HG03159 (cell line): Measurements from ENCODE around the gene ERICH2.

Experiments used
- ATAC-seq: cut with Tn5 transposase; IDR thresholded peaks from one replicate; pipeline ENCODE4 v1.9.1; 2021; ENCODE audit warnings: mild to moderate bottlenecking, moderate library complexity; ENCODE audit not compliant: unreplicated experiment

Gene ERICH2

DNA sequence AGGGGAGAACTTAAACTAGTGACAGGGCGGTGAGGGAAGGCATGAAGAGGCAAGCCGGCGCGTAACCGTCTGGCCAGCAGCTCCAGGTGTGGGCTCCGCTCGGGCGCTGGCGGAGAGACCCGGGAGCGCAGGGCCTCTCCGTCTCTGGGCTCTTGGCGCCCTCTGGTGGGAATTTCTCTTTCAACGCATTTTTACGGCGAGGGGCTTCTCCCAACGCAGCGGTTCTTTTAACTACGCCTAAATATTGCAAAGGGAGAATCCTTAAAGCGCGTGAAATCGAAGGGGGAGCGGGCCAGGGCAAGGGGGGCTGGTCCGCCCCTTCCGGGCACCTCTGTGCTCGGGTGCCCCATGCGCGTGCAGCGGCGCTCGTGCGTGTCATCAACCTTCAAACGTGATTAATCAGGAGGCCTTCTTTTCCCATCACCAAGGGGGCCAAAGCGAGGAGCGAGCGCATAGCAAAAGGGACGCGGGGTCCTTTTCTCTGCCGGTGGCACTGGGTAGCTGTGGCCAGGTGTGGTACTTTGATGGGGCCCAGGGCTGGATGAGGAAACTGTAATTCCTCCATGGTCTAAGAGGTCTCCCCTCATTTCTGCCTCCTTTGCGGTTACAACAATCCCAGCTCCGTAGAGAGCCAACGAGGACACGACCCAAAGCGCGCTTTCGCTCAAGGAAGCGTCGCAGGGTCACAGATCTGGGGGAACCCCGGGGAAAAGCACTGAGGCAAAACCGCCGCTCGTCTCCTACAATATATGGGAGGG is 45.7 kb downstream of the ERICH2 start:
- ATAC-seq: no peak

DNA sequence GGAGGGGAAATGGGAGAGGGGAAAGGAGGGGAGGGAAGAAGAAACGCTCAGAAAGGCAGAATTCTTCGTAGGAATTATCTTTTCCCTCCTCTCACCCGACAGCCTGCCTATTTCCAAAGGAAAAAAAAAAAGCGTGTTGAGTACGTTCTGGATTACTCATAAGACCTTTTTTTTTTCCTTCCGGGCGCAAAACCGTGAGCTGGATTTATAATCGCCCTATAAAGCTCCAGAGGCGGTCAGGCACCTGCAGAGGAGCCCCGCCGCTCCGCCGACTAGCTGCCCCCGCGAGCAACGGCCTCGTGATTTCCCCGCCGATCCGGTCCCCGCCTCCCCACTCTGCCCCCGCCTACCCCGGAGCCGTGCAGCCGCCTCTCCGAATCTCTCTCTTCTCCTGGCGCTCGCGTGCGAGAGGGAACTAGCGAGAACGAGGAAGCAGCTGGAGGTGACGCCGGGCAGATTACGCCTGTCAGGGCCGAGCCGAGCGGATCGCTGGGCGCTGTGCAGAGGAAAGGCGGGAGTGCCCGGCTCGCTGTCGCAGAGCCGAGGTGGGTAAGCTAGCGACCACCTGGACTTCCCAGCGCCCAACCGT is 46.4 kb downstream of the ERICH2 start, which contains the start of gene GAD1:
GAD1 (plus strand) TSS at position 384 of the 589 bp plus-strand sequence. CDS start 1,705 bp downstream, outside the sequence.
- ATAC-seq: peak; percentile 43

DNA sequence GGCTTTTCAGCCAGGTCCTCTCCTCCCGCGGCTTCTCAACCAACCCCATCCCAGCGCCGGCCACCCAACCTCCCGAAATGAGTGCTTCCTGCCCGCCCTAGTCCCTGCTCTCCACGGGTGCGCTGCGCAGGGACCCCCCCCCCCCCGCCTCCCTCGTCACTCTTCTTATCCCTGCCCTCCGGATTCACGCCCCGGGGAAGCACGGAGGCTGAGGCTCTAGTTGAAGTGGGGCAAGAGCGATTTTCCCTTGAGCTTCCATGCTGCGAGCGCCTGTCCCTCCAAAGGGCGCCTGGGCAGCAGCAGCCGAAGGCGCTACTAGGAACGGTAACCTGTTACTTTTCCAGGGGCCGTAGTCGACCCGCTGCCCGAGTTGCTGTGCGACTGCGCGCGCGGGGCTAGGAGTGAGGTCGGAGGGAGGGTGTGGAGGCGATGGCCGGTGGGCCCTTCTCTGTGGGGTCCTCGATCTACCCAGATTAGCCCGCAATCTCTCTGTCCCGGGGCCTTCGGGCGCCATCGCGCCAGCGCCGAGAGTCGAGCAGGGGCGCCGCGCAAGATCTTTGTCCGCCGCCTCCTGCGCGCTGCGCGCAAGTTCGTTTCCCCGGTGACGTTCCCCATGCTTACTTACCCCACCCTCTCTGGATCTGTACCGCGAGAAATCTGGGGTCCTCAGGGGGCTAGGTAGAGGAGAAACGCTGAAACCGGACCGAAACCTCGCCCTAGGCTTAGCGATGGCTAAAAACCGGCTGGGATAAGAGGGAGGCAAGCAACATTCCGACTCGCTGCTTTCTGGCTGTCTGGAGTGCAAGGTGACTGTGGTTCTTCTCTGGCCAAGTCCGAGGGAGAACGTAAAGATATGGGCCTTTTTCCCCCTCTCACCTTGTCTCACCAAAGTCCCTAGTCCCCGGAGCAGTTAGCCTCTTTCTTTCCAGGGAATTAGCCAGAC is 47.2 kb downstream of the ERICH2 start:
- ATAC-seq: no peak

DNA sequence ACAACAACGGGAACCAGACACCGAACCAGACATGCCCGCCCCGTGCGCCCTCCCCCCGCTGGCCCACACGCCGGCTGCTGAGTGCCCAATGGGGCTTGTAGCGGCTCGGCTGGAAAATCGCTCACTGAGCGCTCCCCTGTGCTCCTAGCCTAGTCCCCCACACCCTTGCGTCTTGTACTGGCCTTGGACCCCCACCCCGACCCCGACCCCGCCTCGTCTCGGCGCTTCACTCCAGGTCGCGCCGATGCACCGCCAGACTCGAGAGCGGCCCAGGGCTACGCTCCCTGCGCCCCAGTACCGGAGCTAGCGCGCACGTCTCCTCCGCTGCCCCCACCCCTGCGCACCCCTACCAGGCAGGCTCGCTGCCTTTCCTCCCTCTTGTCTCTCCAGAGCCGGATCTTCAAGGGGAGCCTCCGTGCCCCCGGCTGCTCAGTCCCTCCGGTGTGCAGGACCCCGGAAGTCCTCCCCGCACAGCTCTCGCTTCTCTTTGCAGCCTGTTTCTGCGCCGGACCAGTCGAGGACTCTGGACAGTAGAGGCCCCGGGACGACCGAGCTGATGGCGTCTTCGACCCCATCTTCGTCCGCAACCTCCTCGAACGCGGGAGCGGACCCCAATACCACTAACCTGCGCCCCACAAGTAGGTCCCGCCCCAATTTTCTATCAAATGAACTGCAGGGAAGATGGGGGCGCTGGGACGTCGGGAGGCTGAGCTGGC is 48.0 kb downstream of the ERICH2 start:
- no peak for ATAC-seq

DNA sequence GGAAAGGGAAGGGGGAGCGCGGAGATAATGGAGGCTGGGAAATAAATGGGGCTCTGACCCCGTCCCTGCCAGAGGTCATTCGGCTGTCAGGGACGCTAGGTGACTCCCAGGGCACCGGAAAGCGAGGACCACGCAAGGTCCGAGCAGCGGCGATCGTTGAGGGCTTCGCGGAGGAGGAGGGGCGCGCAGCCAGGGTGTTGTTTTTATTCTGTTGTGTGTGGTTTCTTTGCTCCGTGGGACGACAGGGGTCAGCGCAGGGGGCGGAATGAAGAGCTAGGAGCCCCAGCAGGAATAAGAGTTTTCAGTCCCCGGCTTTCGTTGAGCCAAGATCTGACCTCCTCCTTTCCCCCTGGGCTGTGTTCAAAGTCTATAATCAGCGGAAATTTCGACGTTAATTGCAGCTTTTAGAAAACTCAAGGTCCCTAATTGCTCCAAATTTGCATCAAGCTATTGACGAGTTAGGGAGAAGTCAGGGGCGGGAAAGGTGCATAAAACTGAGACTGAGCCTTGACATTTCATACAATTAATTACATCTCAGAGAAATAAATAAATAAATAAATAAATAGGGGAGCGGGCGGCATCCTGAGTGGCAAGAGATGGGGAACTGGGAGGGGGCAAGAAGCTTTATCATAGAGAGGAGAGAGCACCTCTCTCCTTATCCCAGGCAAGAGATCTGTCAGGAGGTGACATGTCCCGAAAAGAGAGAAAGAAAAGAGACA is 48.7 kb downstream of the ERICH2 start:
- no peak for ATAC-seq

DNA sequence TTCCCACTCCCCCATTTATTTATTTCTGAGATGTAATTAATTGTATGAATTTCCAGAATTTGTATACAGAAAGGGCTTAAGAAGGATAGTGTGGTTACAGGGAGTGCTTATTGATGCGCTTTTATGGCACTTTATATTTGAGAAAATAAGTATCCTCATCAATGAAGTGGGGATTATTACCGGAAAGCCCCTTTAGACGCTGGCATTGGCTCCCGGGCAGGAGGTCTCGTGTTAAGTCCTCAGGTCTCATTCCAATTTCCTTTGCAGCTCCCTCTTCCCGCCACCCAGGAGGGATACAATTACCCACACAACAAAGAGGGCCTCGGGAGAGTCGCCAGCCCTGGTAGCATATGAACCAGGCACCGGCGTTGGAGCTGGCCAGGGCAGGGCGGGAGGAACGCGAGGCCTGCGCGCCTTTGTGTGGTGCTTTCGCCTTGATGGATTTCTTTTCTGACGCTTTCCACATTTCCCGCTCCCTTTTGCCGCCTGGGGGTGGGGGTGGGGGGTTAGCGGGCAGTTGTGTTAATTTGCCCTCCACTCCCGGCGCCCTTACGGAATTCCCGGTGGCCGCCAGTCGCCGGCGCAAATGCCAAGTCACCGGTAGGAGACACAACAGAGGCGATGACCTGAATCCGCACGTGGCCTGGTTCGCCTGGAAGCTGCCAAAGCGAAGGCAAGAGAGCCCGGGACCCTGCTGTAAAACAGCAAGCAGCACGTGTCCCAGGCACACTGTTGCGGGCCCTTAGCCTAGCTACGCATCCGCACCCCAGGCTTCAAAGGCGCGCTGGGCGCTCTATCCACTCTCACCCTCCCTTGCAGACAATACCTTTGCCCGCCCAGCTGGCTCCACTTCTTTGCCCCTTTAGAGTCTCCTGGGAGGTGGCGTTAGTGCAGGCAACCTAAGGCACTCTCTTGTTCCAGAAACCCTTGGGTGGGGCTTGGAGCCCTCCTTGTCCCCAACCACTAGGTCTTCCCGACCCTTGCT is 49.8 kb downstream of the ERICH2 start:
- ATAC-seq: no peak

DNA sequence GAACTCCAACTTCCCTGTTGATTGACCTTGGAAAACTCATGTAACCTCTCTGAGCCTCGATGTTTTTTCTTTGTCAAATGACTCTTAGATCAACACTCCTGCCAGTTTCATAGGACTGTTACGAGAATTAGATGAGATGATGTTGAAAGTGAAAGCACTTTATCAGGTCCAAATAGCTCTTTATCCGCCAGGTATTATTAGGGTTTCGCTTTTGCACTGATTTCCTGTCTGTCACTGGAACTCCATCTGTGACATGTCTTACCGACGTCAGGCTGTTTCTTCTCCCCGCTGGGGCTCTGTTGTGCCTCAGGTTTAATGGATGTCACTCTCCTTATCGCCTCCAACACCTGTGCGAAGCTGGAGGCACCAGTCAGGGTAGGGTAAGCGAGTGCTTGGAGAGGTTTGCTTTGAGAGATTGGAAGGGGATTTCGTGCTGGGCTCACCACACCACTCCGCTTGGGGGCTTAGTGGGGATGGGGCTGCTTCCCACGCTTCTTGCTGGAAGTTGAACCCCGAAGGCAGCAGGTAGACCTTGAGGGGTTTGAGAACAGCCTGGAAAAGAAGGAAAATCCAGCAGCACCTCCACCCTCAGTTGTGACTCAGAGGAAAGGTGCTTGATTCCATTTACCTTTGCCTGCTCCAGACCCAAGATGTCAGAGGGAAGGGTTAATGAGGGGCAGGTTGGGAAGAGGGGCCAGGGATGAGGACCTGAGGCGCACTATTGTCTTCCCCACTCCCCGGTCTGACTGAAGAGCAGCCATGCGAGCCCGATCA is 50.8 kb downstream of the ERICH2 start:
- no peak for ATAC-seq

DNA sequence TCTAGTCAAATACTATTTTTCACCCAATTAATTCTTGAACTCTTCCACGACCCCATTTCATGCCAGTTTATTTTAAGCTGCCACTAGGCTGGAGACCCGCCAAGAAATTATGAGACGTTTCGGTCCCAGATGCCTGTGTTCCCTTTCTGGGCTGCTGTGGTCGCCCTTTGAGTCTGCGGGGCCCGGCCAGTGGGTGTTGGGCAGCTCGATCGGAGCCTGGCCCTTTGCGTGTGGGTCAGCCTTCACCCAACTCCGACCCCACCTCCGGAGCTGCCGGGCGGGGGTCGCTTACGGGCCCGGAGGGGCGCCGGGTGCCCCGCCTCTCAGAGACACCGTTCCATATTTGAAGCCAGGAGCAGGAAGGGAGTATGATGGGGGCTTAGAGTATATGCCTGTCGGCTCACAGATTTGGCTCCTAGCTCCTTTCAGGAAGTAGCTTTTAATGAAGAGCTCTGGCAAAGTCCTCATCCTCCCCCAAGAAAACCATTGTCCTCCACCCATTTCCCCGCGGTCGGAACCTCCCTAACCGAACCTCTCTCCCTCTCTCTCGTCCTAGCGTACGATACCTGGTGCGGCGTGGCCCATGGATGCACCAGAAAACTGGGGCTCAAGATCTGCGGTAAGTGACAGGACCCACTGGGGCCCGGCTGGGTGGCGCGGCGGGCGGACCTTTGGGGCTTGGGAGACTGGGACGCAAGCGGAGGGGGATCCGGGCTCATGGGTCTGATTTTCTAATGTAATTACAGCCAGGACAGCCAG is 51.5 kb downstream of the ERICH2 start:
- no peak for ATAC-seq

DNA sequence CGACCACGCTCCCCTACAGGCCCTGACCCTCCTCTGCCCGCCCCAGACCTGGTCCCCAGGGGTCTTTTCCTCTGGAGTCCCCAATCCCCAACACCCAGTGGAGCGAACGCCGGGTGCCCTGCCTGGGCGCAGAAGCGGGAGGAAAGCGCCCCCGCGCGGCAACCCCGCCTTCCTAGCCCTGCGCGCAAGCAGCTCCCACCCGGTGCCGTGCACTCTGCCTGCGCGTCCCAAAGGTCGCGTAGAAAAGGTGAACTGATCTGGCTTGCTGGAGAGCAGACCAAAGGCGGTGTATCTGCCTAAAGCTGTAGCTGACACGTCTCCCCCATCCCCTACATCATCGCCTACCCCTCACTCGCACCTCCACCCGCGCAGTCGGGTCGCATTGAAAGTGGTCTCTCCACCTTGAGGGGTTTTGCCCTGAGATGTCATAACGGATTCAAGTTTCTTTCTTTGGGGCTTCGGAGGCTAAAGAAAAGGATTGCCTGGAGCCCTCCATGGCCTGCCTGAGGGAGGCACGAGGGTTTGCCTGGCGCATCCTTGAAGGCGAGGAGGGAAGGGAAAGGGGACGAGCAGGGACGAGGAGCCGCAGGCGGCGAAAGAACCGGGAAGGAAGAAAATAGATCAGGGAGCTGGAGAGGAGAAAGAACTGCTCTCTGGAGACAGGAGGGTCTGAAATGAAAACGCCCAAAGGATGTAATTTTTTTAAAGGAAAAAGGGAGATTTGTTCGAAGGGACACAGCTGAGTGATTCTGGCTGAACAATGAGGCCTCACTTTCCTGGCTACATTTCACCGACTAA is 52.3 kb downstream of the ERICH2 start:
- no peak for ATAC-seq

DNA sequence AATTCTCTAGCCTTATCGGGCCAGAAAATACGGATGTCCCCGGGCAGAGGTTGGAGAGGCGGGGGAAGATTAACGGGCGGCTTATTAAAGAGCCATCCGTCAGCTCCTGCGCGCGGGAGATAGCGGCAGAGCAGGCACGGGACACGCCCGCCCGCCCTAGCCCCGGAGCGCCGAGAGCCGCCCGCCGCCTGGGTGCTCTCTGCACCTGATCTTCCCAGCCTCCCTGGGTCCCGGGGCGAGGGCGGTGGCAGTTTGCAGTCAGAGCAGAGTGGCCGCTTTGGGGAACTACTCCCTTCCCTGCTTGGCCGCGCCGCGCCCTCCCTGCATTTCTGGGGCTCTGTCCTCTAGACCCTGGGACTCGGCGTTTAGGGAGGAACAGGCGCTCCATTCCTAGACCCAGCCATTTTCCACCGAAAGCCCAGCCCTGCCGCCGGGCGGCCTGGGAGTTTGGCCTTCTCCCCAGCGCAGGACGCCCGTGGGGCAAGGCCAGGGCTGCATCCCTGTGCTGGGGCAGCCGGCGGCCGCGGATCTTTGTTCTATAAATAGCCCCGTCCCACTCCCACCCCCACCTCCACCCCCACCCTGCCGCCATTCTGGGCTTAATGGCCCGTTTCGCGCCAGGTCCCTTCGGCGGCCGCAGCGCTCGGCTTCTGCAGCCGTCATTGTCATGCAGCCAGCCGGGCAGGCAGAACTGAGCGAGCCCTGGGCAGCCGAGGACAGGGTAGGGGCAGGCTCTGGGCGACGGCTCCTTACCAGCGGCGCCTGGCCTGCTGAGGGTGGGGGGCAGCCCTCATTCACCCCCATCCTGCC is 53.1 kb downstream of the ERICH2 start:
- ATAC-seq: no peak

DNA sequence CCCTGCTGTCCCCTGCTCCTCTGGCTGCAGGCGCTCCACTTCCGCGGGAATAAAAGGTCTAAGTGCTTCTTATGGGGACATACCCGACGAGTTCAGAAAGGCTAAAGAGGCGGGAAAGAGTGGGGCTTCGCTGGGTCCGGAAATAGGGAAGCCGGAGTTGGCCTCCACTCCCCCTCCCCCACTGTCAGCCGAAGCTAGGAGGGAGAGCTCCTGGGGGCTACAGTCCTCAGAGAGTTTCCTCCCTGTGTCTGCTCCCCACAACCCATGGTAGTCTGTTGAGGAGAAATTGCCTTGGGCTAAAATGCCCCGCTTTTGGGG is 53.7 kb downstream of the ERICH2 start:
- no peak for ATAC-seq

DNA sequence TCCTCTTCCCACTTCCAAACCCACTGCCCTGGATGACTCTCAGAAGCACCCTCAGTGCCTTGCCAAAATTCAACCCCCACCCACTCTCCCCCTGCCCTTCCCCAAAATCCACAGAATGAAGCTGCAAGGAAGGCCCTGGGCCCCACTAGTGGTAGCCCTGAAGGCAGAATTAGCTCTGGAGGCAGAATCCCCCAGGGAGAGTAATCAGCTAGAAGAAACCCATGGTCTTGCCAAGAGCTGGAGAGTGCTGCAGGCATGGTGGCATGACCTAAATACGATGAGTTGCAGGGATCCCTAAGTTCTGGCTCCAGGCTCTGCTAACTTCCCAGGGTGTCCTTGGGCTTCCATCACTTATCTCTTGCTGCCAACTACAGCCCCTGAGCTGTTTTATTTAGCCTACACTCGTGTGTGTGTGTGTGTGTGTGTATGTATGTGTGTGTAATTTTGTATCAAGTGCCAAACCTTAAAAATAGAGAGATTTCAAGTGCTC is 54.4 kb downstream of the ERICH2 start:
- ATAC-seq: no peak

DNA sequence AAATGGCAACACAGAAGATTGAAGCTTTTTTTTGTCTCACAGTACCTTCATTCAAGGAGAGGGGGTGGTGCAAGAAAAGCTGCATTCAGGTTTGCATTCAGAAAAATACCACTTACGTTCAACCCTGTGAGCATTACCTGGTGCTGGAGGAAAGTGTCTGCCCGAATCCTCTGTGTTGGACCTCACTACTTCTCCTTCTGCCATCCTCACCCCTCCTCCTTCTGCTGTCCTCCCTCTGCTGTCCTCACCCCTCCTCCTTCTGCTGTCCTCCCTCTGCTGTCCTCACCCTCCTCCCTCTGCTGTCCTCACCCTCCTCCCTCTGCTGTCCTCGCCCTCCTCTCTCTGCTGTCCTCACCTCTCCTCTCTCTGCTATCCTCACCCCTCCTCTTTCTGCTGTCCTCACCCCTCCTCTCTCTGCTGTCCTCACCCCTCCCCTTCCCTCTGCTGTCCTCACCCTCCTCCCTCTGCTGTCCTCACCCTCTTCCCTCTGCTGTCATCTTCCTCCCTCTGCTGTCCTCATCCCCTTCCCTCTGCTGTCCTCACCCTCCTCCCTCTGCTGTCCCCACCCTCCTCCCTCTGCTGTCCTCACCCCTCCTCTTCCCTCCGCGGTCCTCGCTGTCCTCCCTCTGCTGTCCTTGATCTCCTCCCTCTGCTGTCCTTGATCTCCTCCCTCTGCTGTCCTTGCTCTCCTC is 57.8 kb downstream of the ERICH2 start:
- no peak for ATAC-seq

DNA sequence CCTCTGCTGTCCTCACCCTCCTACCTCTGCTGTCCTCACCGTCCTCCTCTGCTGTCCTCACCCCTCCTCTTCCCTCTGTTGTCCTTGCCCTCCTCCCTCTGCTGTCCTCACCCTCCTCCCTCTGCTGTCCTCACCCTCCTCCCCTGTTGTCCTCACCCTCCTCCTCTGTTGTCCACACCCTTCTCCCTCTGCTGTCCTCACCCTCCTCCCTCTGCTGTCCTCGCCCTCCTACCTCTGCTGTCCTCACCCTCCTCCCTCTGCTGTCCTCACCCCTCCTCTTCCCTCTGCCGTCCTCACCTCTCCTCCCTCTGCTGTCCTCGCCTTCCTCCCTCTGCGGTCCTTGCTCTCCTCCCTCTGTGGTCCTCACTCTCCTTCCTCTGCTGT is 58.3 kb downstream of the ERICH2 start:
- ATAC-seq: no peak

DNA sequence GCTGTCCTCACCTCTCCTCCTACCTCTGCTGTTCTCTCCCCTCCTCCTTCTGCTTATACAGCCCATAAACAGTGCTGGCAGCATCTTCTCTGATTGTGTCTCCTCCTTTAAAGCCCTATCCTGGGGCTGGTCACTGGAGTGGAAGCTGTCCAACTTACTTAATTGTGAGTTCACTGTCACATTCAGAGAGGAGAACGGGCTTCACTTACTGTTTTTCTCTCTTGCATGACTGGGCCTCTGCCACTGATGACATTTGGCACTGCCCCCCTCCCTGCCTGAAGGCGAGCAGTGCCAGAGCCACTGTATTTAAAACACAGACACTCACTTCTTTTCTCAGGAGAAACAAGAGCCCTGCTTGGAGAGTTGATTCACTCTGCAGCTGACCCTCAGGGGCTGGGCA is 58.9 kb downstream of the ERICH2 start:
- no peak for ATAC-seq
